ENCODE measurements around the gene CDK9. TPM values are rescaled to one million over a fixed set of nuclear protein-coding genes. Genes with fewer than 3 reads are reported as not detected.

Gene CDK9
- total RNA-seq, 1 donor from 2014 or later: 28.4 TPM

DNA sequence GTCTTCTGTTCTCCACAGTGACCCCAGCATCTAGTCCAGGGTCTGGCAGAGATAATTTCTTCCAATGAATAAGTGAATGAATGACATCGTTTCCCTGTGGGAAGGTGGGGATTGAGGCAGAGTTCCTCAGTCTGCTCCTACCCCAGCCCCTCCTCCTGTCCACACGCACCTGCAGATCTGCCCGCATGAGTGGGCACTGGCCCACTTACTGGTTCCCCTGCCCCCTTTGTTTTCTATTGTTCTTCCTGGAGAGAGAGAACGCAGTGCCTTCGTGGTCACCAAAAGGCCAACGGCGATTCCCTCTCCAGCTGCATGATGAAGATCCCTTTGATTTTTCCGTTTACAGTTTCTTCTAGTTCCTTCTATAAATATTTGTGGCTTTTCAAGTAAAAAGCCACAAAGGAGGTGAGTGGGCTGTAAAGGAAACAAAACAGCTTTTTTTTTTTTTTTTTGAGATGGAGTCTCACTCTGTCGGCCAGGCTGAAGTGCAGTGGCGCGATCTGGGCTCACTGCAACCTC lies 11.1 kb downstream of the CDK9 start:
- TF ChIP-seq, protein P1, sequence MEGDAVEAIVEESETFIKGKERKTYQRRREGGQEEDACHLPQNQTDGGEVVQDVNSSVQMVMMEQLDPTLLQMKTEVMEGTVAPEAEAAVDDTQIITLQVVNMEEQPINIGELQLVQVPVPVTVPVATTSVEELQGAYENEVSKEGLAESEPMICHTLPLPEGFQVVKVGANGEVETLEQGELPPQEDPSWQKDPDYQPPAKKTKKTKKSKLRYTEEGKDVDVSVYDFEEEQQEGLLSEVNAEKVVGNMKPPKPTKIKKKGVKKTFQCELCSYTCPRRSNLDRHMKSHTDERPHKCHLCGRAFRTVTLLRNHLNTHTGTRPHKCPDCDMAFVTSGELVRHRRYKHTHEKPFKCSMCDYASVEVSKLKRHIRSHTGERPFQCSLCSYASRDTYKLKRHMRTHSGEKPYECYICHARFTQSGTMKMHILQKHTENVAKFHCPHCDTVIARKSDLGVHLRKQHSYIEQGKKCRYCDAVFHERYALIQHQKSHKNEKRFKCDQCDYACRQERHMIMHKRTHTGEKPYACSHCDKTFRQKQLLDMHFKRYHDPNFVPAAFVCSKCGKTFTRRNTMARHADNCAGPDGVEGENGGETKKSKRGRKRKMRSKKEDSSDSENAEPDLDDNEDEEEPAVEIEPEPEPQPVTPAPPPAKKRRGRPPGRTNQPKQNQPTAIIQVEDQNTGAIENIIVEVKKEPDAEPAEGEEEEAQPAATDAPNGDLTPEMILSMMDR (conservative IDR thresholded peaks at IDR 0.05; ENCODE audit: low read depth, low read length): no peak
- no peak for DNase-seq (ENCODE audit: low read depth)
- no peak overlapping the region for H3K4me3 ChIP-seq (ENCODE audit: low read depth, low read length)

DNA sequence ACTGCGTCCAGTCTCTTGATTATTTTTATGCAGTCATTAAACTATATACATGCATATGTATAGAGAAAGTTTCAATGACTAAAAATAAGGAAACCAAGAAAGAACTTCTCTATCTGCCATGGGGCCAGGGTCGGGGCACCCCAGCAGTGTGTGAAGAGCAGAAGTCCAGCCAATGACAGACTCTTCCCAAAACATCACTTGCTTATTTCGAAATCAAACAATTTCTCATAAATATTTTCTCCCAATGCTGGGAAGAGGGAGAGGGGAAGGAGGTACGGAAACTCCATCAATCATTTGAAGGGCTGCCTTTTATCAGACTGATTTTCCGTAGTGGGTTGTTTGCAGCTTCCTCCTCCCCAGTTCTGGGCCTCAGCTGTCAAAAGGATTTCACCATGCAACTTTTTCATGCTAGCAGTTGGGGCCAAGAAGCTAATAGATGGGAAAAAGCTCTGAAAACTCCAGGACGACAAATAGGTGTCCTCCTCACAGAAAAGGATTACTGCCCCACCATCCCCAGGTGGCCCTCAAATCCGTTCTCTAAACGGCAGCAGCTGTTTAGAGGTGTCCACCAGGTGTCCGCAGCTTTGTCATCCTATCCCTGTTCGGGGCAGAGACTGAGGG lies 16.2 kb downstream of the CDK9 start:
- TF ChIP-seq, protein P1 (conservative IDR thresholded peaks at IDR 0.05; ENCODE audit: low read depth, low read length): peak; percentile 29
- DNase-seq (ENCODE audit: low read depth): no peak
- H3K4me3 ChIP-seq (ENCODE audit: low read depth, low read length): peak overlapping the region; percentile 81

DNA sequence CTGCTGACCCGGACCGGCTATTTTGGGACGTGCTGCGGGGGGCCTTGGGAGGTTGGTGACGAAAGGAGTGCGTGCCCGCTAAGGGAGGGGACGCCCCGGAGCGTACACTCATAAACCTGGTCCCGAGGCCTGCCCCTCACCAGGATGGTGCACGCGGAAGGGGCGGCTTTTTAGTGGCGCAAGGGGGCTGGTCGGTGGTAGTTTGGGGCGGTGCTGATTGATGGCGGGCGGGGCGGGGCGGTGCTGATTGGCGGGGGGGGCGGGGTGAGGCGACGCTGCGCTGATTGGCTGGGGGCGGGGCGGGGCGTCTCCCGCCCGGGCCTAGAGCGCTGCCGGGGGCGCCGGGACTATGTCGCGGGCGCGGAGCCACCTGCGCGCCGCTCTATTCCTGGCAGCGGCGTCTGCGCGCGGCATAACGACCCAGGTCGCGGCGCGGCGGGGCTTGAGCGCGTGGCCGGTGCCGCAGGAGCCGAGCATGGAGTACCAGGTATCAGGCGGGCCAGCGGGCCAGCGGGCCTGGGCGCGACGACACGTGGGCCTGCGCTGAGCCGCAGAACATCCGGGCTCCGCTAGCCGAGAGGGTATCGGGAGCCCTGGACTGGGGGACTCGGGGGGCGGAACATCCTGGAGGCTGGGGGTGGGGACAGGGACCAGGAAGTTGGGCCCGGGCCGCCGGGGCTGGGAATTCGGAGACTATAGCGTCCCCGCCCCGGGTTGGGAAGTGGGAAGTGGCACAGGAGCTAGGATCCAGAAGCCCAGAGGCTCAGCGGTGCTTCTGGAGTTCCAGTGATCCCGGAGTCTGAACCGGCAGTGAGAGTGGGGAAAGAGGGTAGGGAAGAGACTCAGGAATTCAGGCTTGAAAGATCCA lies 17.0 kb downstream of the CDK9 start, which contains the start of gene FPGS:
FPGS (plus strand) TSS at position 307 of the 868 bp plus-strand sequence; CDS start at position 350, 43 bp downstream.
- DNase-seq (ENCODE audit: low read depth): no peak
- TF ChIP-seq, protein P1 (conservative IDR thresholded peaks at IDR 0.05; ENCODE audit: low read depth, low read length): no peak
- H3K4me3 ChIP-seq (ENCODE audit: low read depth, low read length): peak within 1 kb of the TSS; percentile 81

DNA sequence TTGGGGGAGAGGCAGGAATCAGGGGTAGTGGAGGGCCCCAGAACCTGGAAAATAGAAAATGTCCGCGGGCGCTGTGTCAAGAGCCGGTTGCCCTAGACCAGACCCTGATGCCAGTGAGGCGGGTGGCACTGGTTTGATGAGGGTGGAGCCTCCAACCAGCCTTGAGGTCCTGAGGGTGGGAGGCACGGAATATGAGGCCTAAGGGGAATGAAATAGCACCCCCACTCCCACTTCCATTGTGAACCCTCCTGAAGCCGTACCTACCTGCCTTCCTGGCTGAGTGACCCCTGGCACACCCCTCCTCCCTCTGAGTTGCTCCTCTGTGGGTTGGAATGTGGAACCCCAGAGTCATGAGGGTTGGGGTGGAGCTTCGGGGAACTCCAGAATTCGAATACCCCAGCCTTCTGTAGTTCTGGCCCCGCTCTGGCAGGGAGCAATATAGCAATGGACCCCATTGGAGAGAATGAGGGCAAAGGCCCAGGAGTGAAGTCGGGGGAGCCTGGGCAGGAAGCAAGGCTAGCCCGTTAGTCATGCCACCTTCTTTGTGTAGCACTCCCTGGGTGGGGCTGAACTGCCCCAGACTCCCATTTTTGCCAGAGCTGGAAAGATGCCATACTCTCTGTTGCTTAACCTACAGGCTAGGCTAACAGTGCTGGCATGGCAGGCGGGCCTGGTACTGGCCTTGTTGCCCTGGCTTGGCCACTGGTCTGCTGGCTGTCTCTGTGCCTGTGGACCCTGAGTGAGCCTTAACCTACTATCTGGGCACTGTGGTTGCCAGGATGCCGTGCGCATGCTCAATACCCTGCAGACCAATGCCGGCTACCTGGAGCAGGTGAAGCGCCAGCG lies 17.9 kb downstream of the CDK9 start:
- peak overlapping the region; percentile 81 for H3K4me3 ChIP-seq (ENCODE audit: low read depth, low read length)
- DNase-seq (ENCODE audit: low read depth): no peak
- TF ChIP-seq, protein P1 (conservative IDR thresholded peaks at IDR 0.05; ENCODE audit: low read depth, low read length): no peak

DNA sequence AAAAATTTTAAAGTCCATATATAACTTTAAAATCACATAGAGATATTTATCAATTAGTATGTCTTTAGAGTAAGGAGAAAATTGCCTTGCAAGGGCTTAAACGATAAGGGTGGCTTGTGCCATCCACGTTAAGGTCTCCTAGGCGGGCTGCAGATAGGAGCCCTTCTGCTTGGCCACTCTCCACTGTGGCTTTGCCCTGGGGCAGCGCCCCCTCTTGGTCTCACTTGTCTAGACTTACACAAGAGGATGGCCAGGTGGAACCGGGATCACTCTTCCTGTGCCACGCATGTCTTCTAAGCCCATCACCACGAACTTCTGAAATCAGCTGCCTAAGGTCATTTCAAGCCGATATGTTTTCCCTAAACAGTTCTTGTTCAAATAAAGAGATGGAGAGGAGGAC lies 19.8 kb downstream of the CDK9 start:
- H3K4me3 ChIP-seq (ENCODE audit: low read depth, low read length): no peak overlapping the region
- DNase-seq (ENCODE audit: low read depth): no peak
- TF ChIP-seq, protein P1 (conservative IDR thresholded peaks at IDR 0.05; ENCODE audit: low read depth, low read length): peak; percentile 41

DNA sequence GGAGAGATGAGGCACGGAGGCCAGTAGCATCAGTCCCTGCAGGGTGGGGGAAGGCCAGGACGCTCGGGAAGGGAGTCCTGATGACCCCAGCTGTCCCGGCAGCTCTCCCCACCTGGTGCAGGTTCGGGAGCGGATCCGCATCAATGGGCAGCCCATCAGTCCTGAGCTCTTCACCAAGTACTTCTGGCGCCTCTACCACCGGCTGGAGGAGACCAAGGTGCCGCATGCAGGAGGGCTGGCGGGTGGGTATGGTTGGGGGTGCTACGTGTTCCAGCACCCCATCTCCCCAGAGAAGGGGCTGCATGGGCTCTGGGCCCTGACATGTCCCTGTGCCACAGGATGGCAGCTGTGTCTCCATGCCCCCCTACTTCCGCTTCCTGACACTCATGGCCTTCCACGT lies 21.0 kb downstream of the CDK9 start:
- no peak for DNase-seq (ENCODE audit: low read depth)
- no peak overlapping the region for H3K4me3 ChIP-seq (ENCODE audit: low read depth, low read length)
- TF ChIP-seq, protein P1 (conservative IDR thresholded peaks at IDR 0.05; ENCODE audit: low read depth, low read length): no peak

Data from epithelial cell of proximal tubule (primary cell).